ENCODE results near the gene PLXNB3. TPM values are rescaled to one million over a fixed set of nuclear protein-coding genes. Genes with fewer than 3 reads are reported as not detected.
A peak's percentile ranks its signal among the peaks of the same experiment; 100 is the strongest.
"Not testable (repeated sequence)": the region's sequence is repeated elsewhere in the genome, so short reads cannot be mapped to it uniquely, and the experiment has no call there.

Gene PLXNB3
- total RNA-seq, 4 donors from 2014 or later, result 2.7 to 25.6 (median 7.6) TPM

GRCh38 chrX:153740631-153741222, 23.3 kb upstream of the PLXNB3 start:
- H3K9me3 ChIP-seq, result no peaks in the 10 kb centered on the region
- peak in 2 of 3 donors; percentile 76 to 78 for DNase-seq
- TF ChIP-seq, protein P1, sequence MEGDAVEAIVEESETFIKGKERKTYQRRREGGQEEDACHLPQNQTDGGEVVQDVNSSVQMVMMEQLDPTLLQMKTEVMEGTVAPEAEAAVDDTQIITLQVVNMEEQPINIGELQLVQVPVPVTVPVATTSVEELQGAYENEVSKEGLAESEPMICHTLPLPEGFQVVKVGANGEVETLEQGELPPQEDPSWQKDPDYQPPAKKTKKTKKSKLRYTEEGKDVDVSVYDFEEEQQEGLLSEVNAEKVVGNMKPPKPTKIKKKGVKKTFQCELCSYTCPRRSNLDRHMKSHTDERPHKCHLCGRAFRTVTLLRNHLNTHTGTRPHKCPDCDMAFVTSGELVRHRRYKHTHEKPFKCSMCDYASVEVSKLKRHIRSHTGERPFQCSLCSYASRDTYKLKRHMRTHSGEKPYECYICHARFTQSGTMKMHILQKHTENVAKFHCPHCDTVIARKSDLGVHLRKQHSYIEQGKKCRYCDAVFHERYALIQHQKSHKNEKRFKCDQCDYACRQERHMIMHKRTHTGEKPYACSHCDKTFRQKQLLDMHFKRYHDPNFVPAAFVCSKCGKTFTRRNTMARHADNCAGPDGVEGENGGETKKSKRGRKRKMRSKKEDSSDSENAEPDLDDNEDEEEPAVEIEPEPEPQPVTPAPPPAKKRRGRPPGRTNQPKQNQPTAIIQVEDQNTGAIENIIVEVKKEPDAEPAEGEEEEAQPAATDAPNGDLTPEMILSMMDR (IDR thresholded peaks at IDR 0.05), result no peak
- H3K36me3 ChIP-seq, result peaks cover 0 to 7% (median 0%) of the 10 kb centered on the region in 3 donors
- peak overlapping the region in 2 of 4 donors; percentile 42 to 72 for H3K27ac ChIP-seq
- no peak overlapping the region for H3K4me3 ChIP-seq
- peaks cover 0 to 20% (median 0%) of the 10 kb centered on the region in 4 donors for H3K4me1 ChIP-seq
- H3K27me3 ChIP-seq, result no peaks in the 10 kb centered on the region

DNA sequence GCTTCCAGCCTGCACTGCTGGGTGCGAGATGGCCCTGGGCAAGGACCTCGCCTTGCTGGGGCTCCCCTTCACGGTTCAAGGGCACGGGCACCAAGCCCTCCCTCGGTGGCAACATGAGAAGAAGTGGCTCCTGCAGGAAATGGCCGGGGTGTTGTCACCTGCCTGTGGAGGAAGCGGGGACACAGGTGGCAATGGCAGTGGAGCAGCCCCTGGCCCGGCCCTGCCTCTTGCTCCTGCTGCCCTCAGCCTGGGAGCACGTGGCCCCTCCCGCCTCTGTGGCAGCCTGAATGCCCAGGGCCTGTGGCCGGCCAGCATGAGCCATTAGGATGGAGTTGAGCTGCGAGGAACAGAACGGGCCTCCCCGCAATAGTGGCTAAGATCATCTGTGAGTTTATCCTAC, 22.6 kb upstream of the PLXNB3 start:
- H3K27ac ChIP-seq, result peak overlapping the region in 1 of 4 donors; percentile 72
- peaks cover 0 to 20% (median 0%) of the 10 kb centered on the region in 4 donors for H3K4me1 ChIP-seq
- no peak overlapping the region for H3K4me3 ChIP-seq
- H3K36me3 ChIP-seq, result peaks cover 0 to 5% (median 0%) of the 10 kb centered on the region in 3 donors
- H3K27me3 ChIP-seq, result no peaks in the 10 kb centered on the region
- no peaks in the 10 kb centered on the region for H3K9me3 ChIP-seq
- no peak for TF ChIP-seq POLR2A (IDR thresholded peaks at IDR 0.05)
- TF ChIP-seq, protein P1 (IDR thresholded peaks at IDR 0.05), result no peak
- no peak for DNase-seq

GRCh38 chrX:153742111-153742510, 21.9 kb upstream of the PLXNB3 start:
- not testable (repeated sequence) for H3K9me3 ChIP-seq, H3K36me3 ChIP-seq, H3K27ac ChIP-seq, H3K27me3 ChIP-seq, DNase-seq, H3K4me3 ChIP-seq
- H3K4me1 ChIP-seq, result peaks cover 0 to 20% (median 0%) of the 10 kb centered on the region in 4 donors

DNA sequence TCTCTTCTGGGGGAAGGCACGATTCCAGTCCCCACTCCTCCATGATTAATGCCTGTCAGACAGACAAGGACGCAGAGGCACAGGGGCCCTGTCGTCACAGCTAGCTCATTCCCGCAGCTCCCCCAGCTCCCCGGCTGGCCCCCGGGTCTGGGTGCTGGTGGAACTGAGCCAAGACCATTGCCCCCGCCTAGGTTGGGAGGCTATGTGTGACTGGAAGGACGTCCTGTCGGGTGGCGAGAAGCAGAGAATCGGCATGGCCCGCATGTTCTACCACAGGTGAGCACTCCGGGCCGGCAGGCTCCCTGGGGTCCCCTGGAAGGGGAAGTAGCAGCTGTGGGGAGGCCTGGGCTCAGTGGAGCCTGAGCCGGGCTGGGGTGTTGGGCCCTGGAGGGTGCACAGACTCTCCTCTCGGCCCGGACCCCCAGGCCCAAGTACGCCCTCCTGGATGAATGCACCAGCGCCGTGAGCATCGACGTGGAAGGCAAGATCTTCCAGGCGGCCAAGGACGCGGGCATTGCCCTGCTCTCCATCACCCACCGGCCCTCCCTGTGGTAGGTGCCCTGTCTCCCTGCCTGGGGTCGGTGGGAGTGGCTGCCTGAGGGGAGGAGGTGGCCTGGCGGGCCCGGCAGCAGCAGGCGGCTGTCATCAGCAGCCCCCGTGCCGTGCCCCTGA, 21.1 kb upstream of the PLXNB3 start:
- H3K4me3 ChIP-seq, DNase-seq, H3K27me3 ChIP-seq, H3K36me3 ChIP-seq, H3K9me3 ChIP-seq: not testable (repeated sequence)
- Histone ChIP-seq H3K27ac (peak overlapping the region in 3 of 4 donors; percentile 17 to 82 (median 52)), H3K4me1 (peaks cover 0 to 20% (median 0%) of the 10 kb centered on the region in 4 donors)

DNA sequence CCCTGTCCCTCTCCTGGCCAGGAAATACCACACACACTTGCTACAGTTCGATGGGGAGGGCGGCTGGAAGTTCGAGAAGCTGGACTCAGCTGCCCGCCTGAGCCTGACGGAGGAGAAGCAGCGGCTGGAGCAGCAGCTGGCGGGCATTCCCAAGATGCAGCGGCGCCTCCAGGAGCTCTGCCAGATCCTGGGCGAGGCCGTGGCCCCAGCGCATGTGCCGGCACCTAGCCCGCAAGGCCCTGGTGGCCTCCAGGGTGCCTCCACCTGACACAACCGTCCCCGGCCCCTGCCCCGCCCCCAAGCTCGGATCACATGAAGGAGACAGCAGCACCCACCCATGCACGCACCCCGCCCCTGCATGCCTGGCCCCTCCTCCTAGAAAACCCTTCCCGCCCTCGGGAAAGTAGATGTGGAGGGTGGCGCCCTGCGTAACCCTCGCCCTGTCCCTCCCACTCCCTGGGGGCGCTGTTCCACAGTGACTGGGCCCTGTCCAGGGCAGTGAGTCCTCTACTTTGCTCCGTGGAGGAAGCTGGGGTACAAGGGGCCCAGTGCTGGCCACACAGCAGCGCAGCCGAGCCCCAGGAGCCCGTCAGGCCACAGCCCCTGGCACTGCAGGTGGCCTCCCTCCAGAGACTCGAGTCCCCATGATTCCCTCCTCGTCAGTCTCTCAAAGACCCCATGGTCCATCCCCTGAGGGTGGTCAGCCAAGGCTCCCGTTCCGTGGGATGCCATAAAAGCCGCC, 20.4 kb upstream of the PLXNB3 start:
- TF ChIP-seq, protein P1 (IDR thresholded peaks at IDR 0.05), result peak in 3 of 6 experiments; percentile 21 to 34 (median 29)
- peak; percentile 22 to 72 for TF ChIP-seq POLR2A (IDR thresholded peaks at IDR 0.05)
- Histone ChIP-seq H3K4me3 (peak overlapping the region in 2 of 4 donors; percentile 22 to 34), H3K4me1 (peaks cover 0 to 20% (median 0%) of the 10 kb centered on the region in 4 donors), H3K27ac (peak overlapping the region in 3 of 4 donors; percentile 17 to 82 (median 67))
- not testable (repeated sequence) for H3K27me3 ChIP-seq, H3K36me3 ChIP-seq, H3K9me3 ChIP-seq
- DNase-seq, result peak; percentile 31 to 91 (median 90)

GRCh38 chrX:153744210-153745066, 19.6 kb upstream of the PLXNB3 start:
- Histone ChIP-seq H3K27me3 (no peaks in the 10 kb centered on the region), H3K36me3 (no peaks in the 10 kb centered on the region), H3K4me1 (peaks cover 0 to 20% (median 0%) of the 10 kb centered on the region in 4 donors), H3K27ac (peak overlapping the region in 2 of 4 donors; percentile 67 to 82), H3K9me3 (no peaks in the 10 kb centered on the region), H3K4me3 (peak overlapping the region in 2 of 4 donors; percentile 22 to 34)
- TF ChIP-seq, protein P1 (IDR thresholded peaks at IDR 0.05), result peak in 2 of 6 experiments; percentile 5 to 11
- TF ChIP-seq POLR2A (IDR thresholded peaks at IDR 0.05), result no peak
- peak in 1 of 3 donors; percentile 50 for DNase-seq

- not testable (repeated sequence) for H3K4me3 ChIP-seq, H3K9me3 ChIP-seq, H3K27ac ChIP-seq, H3K27me3 ChIP-seq, H3K36me3 ChIP-seq
- peaks cover 0 to 17% (median 0%) of the 10 kb centered on the region in 4 donors for H3K4me1 ChIP-seq
- peak; percentile 29 to 48 (median 35) for DNase-seq
Observed at GRCh38 chrX:153745067-153745433, 19.0 kb upstream of the PLXNB3 start.
